ENCODE measurements around the gene LAMTOR1. TPM values are rescaled to one million over a fixed set of nuclear protein-coding genes. Genes with fewer than 3 reads are reported as not detected.
"Not testable (repeated sequence)": the region's sequence is repeated elsewhere in the genome, so short reads cannot be mapped to it uniquely, and the experiment has no call there.

The LAMTOR1 gene
- total RNA-seq, 4 donors from 2014 or later = 116 to 133 (median 128) TPM

- 78 to 87% methylated on average over 13 to 14 of the region's 14 CpGs for WGBS, 2 donors
- H3K4me3 ChIP-seq = no peak overlapping the region
- H3K4me1 ChIP-seq = no peaks in the 10 kb centered on the region
- DNase-seq (ENCODE audit: low spot score in 2 of 2) = no peak
- H3K9me3 ChIP-seq = no peaks in the 10 kb centered on the region
- H3K27ac ChIP-seq = no peak overlapping the region
- H3K36me3 ChIP-seq = no peaks in the 10 kb centered on the region
- H3K27me3 ChIP-seq = no peaks in the 10 kb centered on the region
- TF ChIP-seq EP300 (IDR thresholded peaks at IDR 0.05) (no peak), POLR2A (IDR thresholded peaks at IDR 0.05) (no peak), CTCF (IDR thresholded peaks at IDR 0.05) (no peak)
Observed at GRCh38 chr11:72135891-72136683, 33.0 kb upstream of the LAMTOR1 start.

GRCh38 chr11:72135473-72135872 lies 32.4 kb upstream of the LAMTOR1 start, which contains the start of gene FOLR3:
FOLR3 (plus strand) TSS chr11:72135725; CDS start chr11:72135953, 228 bp downstream.
- not testable (repeated sequence) for H3K36me3 ChIP-seq; DNase-seq (ENCODE audit: low spot score in 2 of 2)

GRCh38 chr11:72132646-72133045 lies 29.5 kb upstream of the LAMTOR1 start:
- Histone ChIP-seq H3K36me3 (no peaks in the 10 kb centered on the region), H3K4me1 (no peaks in the 10 kb centered on the region), H3K27me3 (peaks cover 0 to 3% of the 10 kb centered on the region in 2 donors), H3K4me3 (no peak overlapping the region), H3K9me3 (no peaks in the 10 kb centered on the region), H3K27ac (no peak overlapping the region)
- DNase-seq (ENCODE audit: low spot score in 2 of 2) = no peak
- 68 to 74% methylated on average over 2 of the region's 2 CpGs for WGBS, 2 donors
- TF ChIP-seq CTCF (IDR thresholded peaks at IDR 0.05) (no peak), POLR2A (IDR thresholded peaks at IDR 0.05) (no peak), EP300 (IDR thresholded peaks at IDR 0.05) (no peak)

More at GRCh38 chr11:72135473-72135872, 32.4 kb upstream of the LAMTOR1 start, which contains the start of gene FOLR3:
- 83% methylated on average over 2 to 4 of the region's 4 CpGs for WGBS, 2 donors
- H3K4me1 ChIP-seq, H3K4me3 ChIP-seq, H3K9me3 ChIP-seq, H3K27ac ChIP-seq, H3K27me3 ChIP-seq: not testable (repeated sequence)

DNA sequence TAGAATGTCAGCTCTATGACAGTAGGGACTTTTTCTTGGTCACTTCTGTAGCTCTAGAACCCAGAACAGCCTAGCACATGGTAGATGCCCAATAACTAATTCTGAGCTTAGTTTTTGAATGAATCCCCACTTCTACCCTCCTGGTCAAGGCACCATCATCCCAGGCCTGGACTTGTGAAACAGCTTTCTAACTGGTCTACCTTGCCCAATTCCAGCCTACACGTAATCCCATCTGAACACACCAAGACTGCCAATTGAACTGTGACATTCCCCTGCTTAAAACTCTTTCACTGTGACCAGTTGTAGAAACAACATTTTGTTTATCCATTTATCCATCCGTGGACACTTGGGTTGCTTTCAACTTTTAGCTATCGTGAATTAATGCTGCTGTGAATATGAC lies 26.3 kb upstream of the LAMTOR1 start:
- peaks cover 0 to 3% of the 10 kb centered on the region in 2 donors for H3K27me3 ChIP-seq
- DNase-seq (ENCODE audit: low spot score in 2 of 2) = no peak
- WGBS, 2 donors = 90 to 94% methylated on average over 3 of the region's 3 CpGs
- no peaks in the 10 kb centered on the region for H3K36me3 ChIP-seq
- H3K4me1 ChIP-seq = no peaks in the 10 kb centered on the region
- H3K4me3 ChIP-seq = no peak overlapping the region
- TF ChIP-seq CTCF (IDR thresholded peaks at IDR 0.05) (no peak), EP300 (IDR thresholded peaks at IDR 0.05) (no peak), POLR2A (IDR thresholded peaks at IDR 0.05) (no peak)
- no peaks in the 10 kb centered on the region for H3K9me3 ChIP-seq
- no peak overlapping the region for H3K27ac ChIP-seq

DNA sequence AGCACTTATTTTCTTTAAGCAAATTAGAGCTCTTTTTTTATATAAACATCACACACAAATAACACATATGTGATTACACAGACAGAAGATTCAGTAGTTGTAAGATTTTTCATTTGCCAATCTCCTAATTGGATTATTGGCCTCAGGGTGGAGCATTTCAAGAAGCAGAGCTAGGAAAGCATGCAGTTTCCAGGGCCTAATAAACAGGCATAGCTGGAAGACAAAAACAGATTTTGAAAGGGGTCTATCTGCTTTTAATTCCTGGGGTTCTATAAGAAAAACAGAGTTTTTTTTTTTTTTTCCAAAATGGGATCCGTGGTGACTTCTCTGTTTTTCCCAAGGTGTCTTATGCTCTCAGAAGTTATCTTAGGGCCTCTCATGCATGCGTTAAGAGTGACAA lies 24.8 kb upstream of the LAMTOR1 start:
- peaks cover 0 to 3% of the 10 kb centered on the region in 2 donors for H3K27me3 ChIP-seq
- 55 to 68% methylated on average over 2 of the region's 2 CpGs for WGBS, 2 donors

More for the DNA sequence above, 24.8 kb upstream of the LAMTOR1 start:
- no peak overlapping the region for H3K4me3 ChIP-seq
- no peaks in the 10 kb centered on the region for H3K9me3 ChIP-seq
- no peaks in the 10 kb centered on the region for H3K36me3 ChIP-seq
- TF ChIP-seq EP300 (IDR thresholded peaks at IDR 0.05) = no peak
- TF ChIP-seq POLR2A (IDR thresholded peaks at IDR 0.05) = no peak
- TF ChIP-seq CTCF (IDR thresholded peaks at IDR 0.05) = no peak
- no peak for DNase-seq (ENCODE audit: low spot score in 2 of 2)
- no peak overlapping the region for H3K27ac ChIP-seq
- H3K4me1 ChIP-seq = no peaks in the 10 kb centered on the region
